Measurements from ENCODE around the gene TBX1. TPM values are rescaled to one million over a fixed set of nuclear protein-coding genes. Genes with fewer than 3 reads are reported as not detected.

Gene TBX1
- total and polyA plus RNA-seq, 5 donors = 0.19 to 1.4 (median 0.88) TPM

DNA sequence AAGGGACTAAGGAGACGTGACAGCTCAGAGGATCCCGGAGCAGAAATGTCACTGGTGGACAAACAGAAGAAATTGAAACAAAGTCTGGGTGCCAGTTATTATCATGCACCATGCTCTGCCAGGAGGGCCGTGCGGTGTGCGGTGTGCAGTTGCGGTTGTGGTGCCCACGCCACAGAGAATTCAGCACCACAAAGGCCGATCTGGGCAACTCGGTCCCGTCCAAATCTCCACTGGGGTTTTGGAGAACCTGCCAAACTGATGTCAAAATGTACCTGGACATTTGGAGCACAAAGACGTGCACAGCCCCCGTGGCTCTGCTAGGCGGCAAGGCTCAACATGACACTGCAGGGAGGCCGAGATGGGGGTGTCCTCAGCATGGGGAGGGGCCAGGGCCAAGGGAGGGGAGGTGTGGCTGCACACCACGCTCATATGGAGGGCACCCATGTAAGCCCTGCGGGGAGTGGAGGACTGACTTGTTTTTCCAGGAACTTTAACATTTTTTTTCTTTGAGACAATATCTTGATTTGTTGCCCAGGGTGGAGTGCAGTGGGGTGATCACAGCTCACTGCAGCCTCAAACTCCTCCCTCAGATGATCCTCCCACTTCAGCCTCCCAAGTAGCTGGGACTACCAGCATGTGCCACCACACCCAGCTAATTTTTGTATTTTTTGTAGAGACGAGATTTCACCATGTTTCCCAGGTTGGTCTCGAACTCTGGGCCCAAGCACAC, 54.7 kb downstream of the TBX1 start:
- no peaks in the 10 kb centered on the region for H3K9me3 ChIP-seq (ENCODE audit: control insufficient read depth, low read length)
- H3K27me3 ChIP-seq (ENCODE audit: control insufficient read depth, insufficient read depth) = no peaks in the 10 kb centered on the region
- DNase-seq (no peak), ATAC-seq (no peak)
- WGBS = 90% methylated on average over 18 of the region's 18 CpGs
- intact Hi-C loops (cut with DNase I) = no loop called here
- no peak overlapping the region for H3K4me3 ChIP-seq (ENCODE audit: low read length)
- H3K27ac ChIP-seq (ENCODE audit: low read length) = no peak overlapping the region
- no peaks in the 10 kb centered on the region for H3K4me1 ChIP-seq (ENCODE audit: control insufficient read depth, insufficient read depth, low read length)

DNA sequence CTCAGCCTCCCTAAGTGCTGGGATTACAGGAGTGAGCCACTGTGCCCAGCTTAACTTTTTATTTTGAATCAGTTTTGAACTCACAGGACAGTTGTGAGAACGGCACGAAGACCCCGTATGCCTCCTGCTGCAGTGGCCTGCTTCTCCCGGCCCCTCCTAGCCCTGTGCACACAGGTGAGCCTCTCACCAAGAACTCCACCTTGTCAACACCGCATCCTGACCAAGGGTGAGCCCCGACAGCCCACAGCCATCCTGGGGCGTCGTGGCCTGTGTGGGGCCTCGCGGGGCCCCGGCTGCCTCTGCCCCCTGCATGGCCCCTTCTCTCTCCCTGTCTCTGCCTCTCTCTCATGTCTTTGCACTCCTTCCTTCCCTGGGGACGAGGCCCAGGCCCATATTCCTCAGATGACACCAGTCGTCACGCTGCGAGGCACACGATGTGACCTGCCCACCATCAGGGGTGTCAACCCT, 55.3 kb downstream of the TBX1 start:
- intact Hi-C loops (cut with DNase I) = no loop called here
- no peaks in the 10 kb centered on the region for H3K27me3 ChIP-seq (ENCODE audit: control insufficient read depth, insufficient read depth)
- ATAC-seq = no peak
- DNase-seq = no peak
- WGBS = 88% methylated on average over 16 of the region's 16 CpGs
- no peaks in the 10 kb centered on the region for H3K9me3 ChIP-seq (ENCODE audit: control insufficient read depth, low read length)
- no peak overlapping the region for H3K27ac ChIP-seq (ENCODE audit: low read length)
- no peak overlapping the region for H3K4me3 ChIP-seq (ENCODE audit: low read length)
- H3K4me1 ChIP-seq (ENCODE audit: control insufficient read depth, insufficient read depth, low read length) = no peaks in the 10 kb centered on the region

DNA sequence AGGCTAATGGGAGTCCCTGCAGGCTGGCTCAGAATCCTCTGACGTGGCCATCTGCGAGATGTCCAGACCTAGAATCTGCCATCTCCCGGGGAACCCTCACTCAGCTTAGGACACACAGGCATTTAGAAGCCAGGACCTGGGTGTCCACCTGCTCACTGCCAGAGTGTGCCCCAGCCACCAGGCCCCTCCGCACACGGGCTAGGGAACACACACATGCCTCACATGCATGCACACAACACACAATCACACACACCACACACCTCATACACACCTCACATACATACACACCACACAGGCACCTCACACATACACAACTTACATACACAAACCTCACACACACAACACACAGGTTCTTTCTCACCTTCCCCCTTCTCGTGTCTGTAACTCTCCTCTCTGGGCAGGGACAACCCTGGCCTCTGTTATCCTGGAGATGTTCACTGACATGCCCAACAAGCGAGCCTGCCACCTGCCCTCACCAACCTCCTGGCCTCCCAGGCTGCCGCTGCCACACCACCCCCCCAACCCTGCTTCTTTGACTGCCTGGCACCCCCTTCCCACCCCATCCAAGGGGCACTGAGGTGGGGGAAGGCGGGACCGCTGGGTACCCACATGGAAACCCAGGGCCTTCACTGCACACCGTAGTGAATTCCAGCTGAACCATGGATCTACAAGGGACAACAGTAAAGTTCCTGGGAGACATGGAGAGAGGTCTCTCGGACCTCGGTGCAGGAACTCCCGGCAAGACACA, 56.0 kb downstream of the TBX1 start:
- WGBS = 91% methylated on average over 14 of the region's 14 CpGs
- Histone ChIP-seq H3K4me3 (ENCODE audit: low read length) (no peak overlapping the region), H3K9me3 (ENCODE audit: control insufficient read depth, low read length) (no peaks in the 10 kb centered on the region), H3K27me3 (ENCODE audit: control insufficient read depth, insufficient read depth) (no peaks in the 10 kb centered on the region), H3K4me1 (ENCODE audit: control insufficient read depth, insufficient read depth, low read length) (no peaks in the 10 kb centered on the region), H3K27ac (ENCODE audit: low read length) (no peak overlapping the region)
- intact Hi-C loops (cut with DNase I) = no loop called here
- DNase-seq (no peak), ATAC-seq (no peak)

Other genes starting within 250 kb of the TBX1 start
- 10 to 100 TPM in 2 of 4 donors, 1 to 10 TPM in 2; 4.1 to 12.8 (median 9.2) TPM for gene CLDN5, start 236.4 kb upstream of the TBX1 start, total RNA-seq
- gene CLDN5, start 236.4 kb upstream of the TBX1 start, polyA plus RNA-seq = 23.9 TPM
- gene SEPTIN5, start 46.3 kb upstream of the TBX1 start, total RNA-seq = 100 to 1,000 TPM; 143 to 264 (median 199) TPM
- gene SEPTIN5, start 46.3 kb upstream of the TBX1 start, polyA plus RNA-seq = 243 TPM
- gene GP1BB, start 37.2 kb upstream of the TBX1 start, total RNA-seq = 1 to 10 TPM in 1 of 4 donors, not detected in 3; 9.0 TPM
- 29.5 TPM for gene GP1BB, start 37.2 kb upstream of the TBX1 start, polyA plus RNA-seq
- gene GNB1L, start 94.1 kb downstream of the TBX1 start, total RNA-seq = 1 to 10 TPM; 2.8 to 4.9 (median 4.0) TPM
- gene GNB1L, start 94.1 kb downstream of the TBX1 start, polyA plus RNA-seq = 2.1 TPM
- gene RTL10, start 94.1 kb downstream of the TBX1 start, total RNA-seq = 1 to 10 TPM; 6.8 to 9.9 (median 8.8) TPM
- gene RTL10, start 94.1 kb downstream of the TBX1 start, polyA plus RNA-seq = 5.8 TPM
- 10 to 100 TPM; 69.6 to 89.3 (median 84.4) TPM for gene COMT, start 181.0 kb downstream of the TBX1 start, total RNA-seq
- gene COMT, start 181.0 kb downstream of the TBX1 start, polyA plus RNA-seq = 102 TPM
- gene TXNRD2, start 181.0 kb downstream of the TBX1 start, total RNA-seq = 10 to 100 TPM; 18.7 to 28.5 (median 26.0) TPM
- 32.9 TPM for gene TXNRD2, start 181.0 kb downstream of the TBX1 start, polyA plus RNA-seq